Measurements from ENCODE around the gene EGFR.

DNA sequence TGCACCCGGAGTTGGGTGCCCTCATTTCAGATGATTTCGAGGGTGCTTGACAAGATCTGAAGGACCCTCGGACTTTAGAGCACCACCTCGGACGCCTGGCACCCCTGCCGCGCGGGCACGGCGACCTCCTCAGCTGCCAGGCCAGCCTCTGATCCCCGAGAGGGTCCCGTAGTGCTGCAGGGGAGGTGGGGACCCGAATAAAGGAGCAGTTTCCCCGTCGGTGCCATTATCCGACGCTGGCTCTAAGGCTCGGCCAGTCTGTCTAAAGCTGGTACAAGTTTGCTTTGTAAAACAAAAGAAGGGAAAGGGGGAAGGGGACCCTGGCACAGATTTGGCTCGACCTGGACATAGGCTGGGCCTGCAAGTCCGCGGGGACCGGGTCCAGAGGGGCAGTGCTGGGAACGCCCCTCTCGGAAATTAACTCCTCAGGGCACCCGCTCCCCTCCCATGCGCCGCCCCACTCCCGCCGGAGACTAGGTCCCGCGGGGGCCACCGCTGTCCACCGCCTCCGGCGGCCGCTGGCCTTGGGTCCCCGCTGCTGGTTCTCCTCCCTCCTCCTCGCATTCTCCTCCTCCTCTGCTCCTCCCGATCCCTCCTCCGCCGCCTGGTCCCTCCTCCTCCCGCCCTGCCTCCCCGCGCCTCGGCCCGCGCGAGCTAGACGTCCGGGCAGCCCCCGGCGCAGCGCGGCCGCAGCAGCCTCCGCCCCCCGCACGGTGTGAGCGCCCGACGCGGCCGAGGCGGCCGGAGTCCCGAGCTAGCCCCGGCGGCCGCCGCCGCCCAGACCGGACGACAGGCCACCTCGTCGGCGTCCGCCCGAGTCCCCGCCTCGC is at the start of gene EGFR:
- TF ChIP-seq POLR2A (IDR thresholded peaks at IDR 0.05): peak; percentile 76 to 89
- TF ChIP-seq, protein P1, sequence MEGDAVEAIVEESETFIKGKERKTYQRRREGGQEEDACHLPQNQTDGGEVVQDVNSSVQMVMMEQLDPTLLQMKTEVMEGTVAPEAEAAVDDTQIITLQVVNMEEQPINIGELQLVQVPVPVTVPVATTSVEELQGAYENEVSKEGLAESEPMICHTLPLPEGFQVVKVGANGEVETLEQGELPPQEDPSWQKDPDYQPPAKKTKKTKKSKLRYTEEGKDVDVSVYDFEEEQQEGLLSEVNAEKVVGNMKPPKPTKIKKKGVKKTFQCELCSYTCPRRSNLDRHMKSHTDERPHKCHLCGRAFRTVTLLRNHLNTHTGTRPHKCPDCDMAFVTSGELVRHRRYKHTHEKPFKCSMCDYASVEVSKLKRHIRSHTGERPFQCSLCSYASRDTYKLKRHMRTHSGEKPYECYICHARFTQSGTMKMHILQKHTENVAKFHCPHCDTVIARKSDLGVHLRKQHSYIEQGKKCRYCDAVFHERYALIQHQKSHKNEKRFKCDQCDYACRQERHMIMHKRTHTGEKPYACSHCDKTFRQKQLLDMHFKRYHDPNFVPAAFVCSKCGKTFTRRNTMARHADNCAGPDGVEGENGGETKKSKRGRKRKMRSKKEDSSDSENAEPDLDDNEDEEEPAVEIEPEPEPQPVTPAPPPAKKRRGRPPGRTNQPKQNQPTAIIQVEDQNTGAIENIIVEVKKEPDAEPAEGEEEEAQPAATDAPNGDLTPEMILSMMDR (IDR thresholded peaks at IDR 0.05): no peak

All from adrenal gland (tissue), 5 donors.